Measurements from ENCODE around the gene SLC49A4.
"Not testable (repeated sequence)": the region's sequence is repeated elsewhere in the genome, so short reads cannot be mapped to it uniquely, and the experiment has no call there.

The SLC49A4 gene

GRCh38 chr3:122794779-122795673, at the start of gene SLC49A4:
TSS of gene SLC49A4 (plus strand) at chr3:122795069. CDS start at chr3:122795193, 124 bp downstream.
- peak; percentile 96 for DNase-seq

- no peak for DNase-seq
Measured at GRCh38 chr3:122745369-122746021, 49.4 kb upstream of the SLC49A4 start.

- not testable (repeated sequence) for DNase-seq
Measured at GRCh38 chr3:122747295-122747694, 47.6 kb upstream of the SLC49A4 start.

- DNase-seq, result no peak
Measured at GRCh38 chr3:122748347-122748746, 46.5 kb upstream of the SLC49A4 start.

- peak; percentile 72 for DNase-seq
Measured at GRCh38 chr3:122754929-122755328, 39.9 kb upstream of the SLC49A4 start.

- DNase-seq, result no peak
Measured at GRCh38 chr3:122755491-122755890, 39.4 kb upstream of the SLC49A4 start.

- no peak for DNase-seq
Measured at GRCh38 chr3:122758877-122759560, 35.9 kb upstream of the SLC49A4 start.

GRCh38 chr3:122760453-122761271, 34.2 kb upstream of the SLC49A4 start:
- DNase-seq, result peak; percentile 75

GRCh38 chr3:122766430-122766829, 28.4 kb upstream of the SLC49A4 start:
- no peak for DNase-seq

GRCh38 chr3:122767540-122768372, 27.1 kb upstream of the SLC49A4 start:
- DNase-seq, result peak; percentile 84

GRCh38 chr3:122770521-122771202, 24.2 kb upstream of the SLC49A4 start:
- DNase-seq, result no peak

- no peak for DNase-seq
Measured at GRCh38 chr3:122772827-122773226, 22.0 kb upstream of the SLC49A4 start.

- no peak for DNase-seq
Measured at GRCh38 chr3:122773944-122774509, 20.8 kb upstream of the SLC49A4 start.

- peak; percentile 74 for DNase-seq
Measured at GRCh38 chr3:122774564-122774963, 20.3 kb upstream of the SLC49A4 start.

GRCh38 chr3:122776675-122777468, 18.0 kb upstream of the SLC49A4 start:
- no peak for DNase-seq

- DNase-seq, result no peak
Measured at GRCh38 chr3:122777563-122777962, 17.3 kb upstream of the SLC49A4 start.

- no peak for DNase-seq
Measured at GRCh38 chr3:122782804-122783203, 12.1 kb upstream of the SLC49A4 start.

GRCh38 chr3:122784436-122784835, 10.4 kb upstream of the SLC49A4 start:
- no peak for DNase-seq

- no peak for DNase-seq
Measured at GRCh38 chr3:122785231-122785630, 9.6 kb upstream of the SLC49A4 start.

GRCh38 chr3:122786066-122786465, 8.8 kb upstream of the SLC49A4 start:
- DNase-seq, result no peak
